ENCODE data around the gene RPA3. TPM values are rescaled to one million over a fixed set of nuclear protein-coding genes. Genes with fewer than 3 reads are reported as not detected.
A peak's percentile ranks its signal among the peaks of the same experiment; 100 is the strongest.

The RPA3 gene
- total RNA-seq, 5 donors from 2014 or later (not counting 1 experiment from before 2014, with no cell fraction given), result 24.5 to 28.5 (median 26.8) TPM

- ATAC-seq (replicated peaks in 1 of 4) (peak in 1 of 4 experiments; percentile 34), DNase-seq (peak in 2 of 35 experiments; percentile 11 to 64)
- H3K4me3 Mint-ChIP-seq, result peak overlapping the region; percentile 81 to 91 (median 84)
- ChIA-PET CTCF (interaction anchor here (0.6 to 3.2 kb wide), 10 partner anchors 10 to 449 kb away, joined by 3 to 34 read pairs (median 6); partner anchors contain the start of gene UMAD1 (in 1 of the 2)), POLR2A (interaction anchor here (0.6 kb wide), 4 partner anchors 201 to 614 kb away, joined by 3 to 4 read pairs (median 3); no protein-coding TSS in a partner anchor)
- H3K9me3 ChIP-seq, result no peaks in the 10 kb centered on the region
- no CpG with 5 or more reads among the region's 5 CpGs for WGBS (ENCODE audit: insufficient coverage)
- peak overlapping the region; percentile 71 for H3K27ac ChIP-seq (ENCODE audit: low read length)
- H3K36me3 Mint-ChIP-seq, result no peaks in the 10 kb centered on the region
- H3K4me1 Mint-ChIP-seq, result peaks cover 41 to 42% (median 42%) of the 10 kb centered on the region in 3 donors
- peaks cover 7 to 22% of the 10 kb centered on the region in 2 experiments for H3K4me1 ChIP-seq (ENCODE audit: control insufficient read depth in 1 of 2, extremely low read depth in 1 of 2, insufficient read depth in 2 of 2, low read length in 2 of 2)
- peak overlapping the region; percentile 37 to 40 for H3K4me3 ChIP-seq (ENCODE audit: control insufficient read depth in 1 of 2, extremely low read depth in 1 of 2, low read length in 1 of 2)
- no peaks in the 10 kb centered on the region for H3K27me3 ChIP-seq (replicated peaks in 1 of 2; ENCODE audit: control insufficient read depth in 2 of 2, extremely low read depth in 1 of 2, insufficient read depth in 2 of 2, low read length in 1 of 2)
- no peaks in the 10 kb centered on the region for H3K9me3 Mint-ChIP-seq
- H3K27me3 Mint-ChIP-seq, result no peaks in the 10 kb centered on the region
- peak overlapping the region; percentile 97 for H3K27ac Mint-ChIP-seq
- H3K36me3 ChIP-seq (ENCODE audit: control insufficient read depth in 2 of 2, extremely low read depth in 1 of 2, insufficient read depth in 1 of 2, low read length in 1 of 2), result no peaks in the 10 kb centered on the region
Measured at GRCh38 chr7:7761340-7761973, 43.0 kb upstream of the RPA3 start.

GRCh38 chr7:7757576-7757975, 39.2 kb upstream of the RPA3 start:
- Mint-ChIP-seq H3K27ac (no peak overlapping the region), H3K4me1 (peaks cover 17 to 20% (median 17%) of the 10 kb centered on the region in 3 donors), H3K36me3 (peaks cover 3% of the 10 kb centered on the region), H3K9me3 (no peaks in the 10 kb centered on the region), H3K27me3 (no peaks in the 10 kb centered on the region), H3K4me3 (no peak overlapping the region)
- ChIA-PET CTCF (interaction anchor here (0.9 to 2.4 kb wide), 3 partner anchors 70 to 77 kb away, joined by 3 to 13 read pairs (median 7); no protein-coding TSS in a partner anchor), POLR2A (no interaction called here)
- Histone ChIP-seq H3K36me3 (ENCODE audit: control insufficient read depth in 2 of 2, extremely low read depth in 1 of 2, insufficient read depth in 1 of 2, low read length in 1 of 2) (no peaks in the 10 kb centered on the region), H3K4me1 (ENCODE audit: control insufficient read depth in 1 of 2, extremely low read depth in 1 of 2, insufficient read depth in 2 of 2, low read length in 2 of 2) (peaks cover 3 to 8% of the 10 kb centered on the region in 2 experiments), H3K4me3 (ENCODE audit: control insufficient read depth in 1 of 2, extremely low read depth in 1 of 2, low read length in 1 of 2) (no peak overlapping the region), H3K27ac (ENCODE audit: low read length) (no peak overlapping the region), H3K9me3 (no peaks in the 10 kb centered on the region), H3K27me3 (replicated peaks in 1 of 2; ENCODE audit: control insufficient read depth in 2 of 2, extremely low read depth in 1 of 2, insufficient read depth in 2 of 2, low read length in 1 of 2) (no peaks in the 10 kb centered on the region)
- DNase-seq (no peak), ATAC-seq (replicated peaks in 1 of 4) (no peak)
- 100% methylated on average over 3 of the region's 4 CpGs for WGBS (ENCODE audit: insufficient coverage)

GRCh38 chr7:7756577-7756976, 38.2 kb upstream of the RPA3 start:
- Mint-ChIP-seq H3K27me3 (no peaks in the 10 kb centered on the region), H3K36me3 (peaks cover 3% of the 10 kb centered on the region), H3K27ac (no peak overlapping the region), H3K4me1 (peaks cover 7 to 10% (median 7%) of the 10 kb centered on the region in 3 donors), H3K9me3 (no peaks in the 10 kb centered on the region), H3K4me3 (no peak overlapping the region)
- DNase-seq (no peak), ATAC-seq (replicated peaks in 1 of 4) (no peak)
- Histone ChIP-seq H3K27ac (ENCODE audit: low read length) (no peak overlapping the region), H3K4me3 (ENCODE audit: control insufficient read depth in 1 of 2, extremely low read depth in 1 of 2, low read length in 1 of 2) (no peak overlapping the region), H3K4me1 (ENCODE audit: control insufficient read depth in 1 of 2, extremely low read depth in 1 of 2, insufficient read depth in 2 of 2, low read length in 2 of 2) (peaks cover 0 to 3% of the 10 kb centered on the region in 2 experiments), H3K9me3 (no peaks in the 10 kb centered on the region), H3K27me3 (replicated peaks in 1 of 2; ENCODE audit: control insufficient read depth in 2 of 2, extremely low read depth in 1 of 2, insufficient read depth in 2 of 2, low read length in 1 of 2) (no peaks in the 10 kb centered on the region), H3K36me3 (ENCODE audit: control insufficient read depth in 2 of 2, extremely low read depth in 1 of 2, insufficient read depth in 1 of 2, low read length in 1 of 2) (peaks cover 0 to under 1% of the 10 kb centered on the region in 2 donors)
- CTCF ChIA-PET, result interaction anchor here in 1 of 2 donors (2.4 kb wide), 1 partner anchor 76 kb away, joined by 7 read pairs; no protein-coding TSS in a partner anchor
- POLR2A ChIA-PET, result no interaction called here
- no CpG with 5 or more reads among the region's 3 CpGs for WGBS (ENCODE audit: insufficient coverage)

- CTCF ChIA-PET, result interaction anchor here (0.6 to 0.9 kb wide), 2 partner anchors 14 to 70 kb away, joined by 3 to 4 read pairs; no protein-coding TSS in a partner anchor
- Histone ChIP-seq H3K9me3 (no peaks in the 10 kb centered on the region), H3K4me3 (ENCODE audit: control insufficient read depth in 1 of 2, extremely low read depth in 1 of 2, low read length in 1 of 2) (no peak overlapping the region), H3K4me1 (ENCODE audit: control insufficient read depth in 1 of 2, extremely low read depth in 1 of 2, insufficient read depth in 2 of 2, low read length in 2 of 2) (no peaks in the 10 kb centered on the region), H3K27me3 (replicated peaks in 1 of 2; ENCODE audit: control insufficient read depth in 2 of 2, extremely low read depth in 1 of 2, insufficient read depth in 2 of 2, low read length in 1 of 2) (no peaks in the 10 kb centered on the region), H3K27ac (ENCODE audit: low read length) (no peak overlapping the region), H3K36me3 (ENCODE audit: control insufficient read depth in 2 of 2, extremely low read depth in 1 of 2, insufficient read depth in 1 of 2, low read length in 1 of 2) (peaks cover 0 to 2% of the 10 kb centered on the region in 2 donors)
- DNase-seq (no peak), ATAC-seq (replicated peaks in 1 of 4) (no peak)
- no peak overlapping the region for H3K4me3 Mint-ChIP-seq
- no peak overlapping the region for H3K27ac Mint-ChIP-seq
- H3K36me3 Mint-ChIP-seq, result peaks cover 3% of the 10 kb centered on the region
- H3K4me1 Mint-ChIP-seq, result peaks cover 3 to 12% (median 4%) of the 10 kb centered on the region in 3 donors
- H3K9me3 Mint-ChIP-seq, result no peaks in the 10 kb centered on the region
- WGBS (ENCODE audit: insufficient coverage), result no CpG with 5 or more reads among the region's 3 CpGs
- H3K27me3 Mint-ChIP-seq, result no peaks in the 10 kb centered on the region
- POLR2A ChIA-PET, result no interaction called here
Measured at GRCh38 chr7:7751243-7752092, 33.1 kb upstream of the RPA3 start.

GRCh38 chr7:7750571-7751242, 32.3 kb upstream of the RPA3 start:
- no CpG with 5 or more reads among the region's 2 CpGs for WGBS (ENCODE audit: insufficient coverage)
- H3K9me3 Mint-ChIP-seq, result no peaks in the 10 kb centered on the region
- no peak overlapping the region for H3K27ac ChIP-seq (ENCODE audit: low read length)
- H3K36me3 Mint-ChIP-seq, result peaks cover 3% of the 10 kb centered on the region
- H3K9me3 ChIP-seq, result no peaks in the 10 kb centered on the region
- ChIA-PET CTCF (interaction anchor here (0.6 to 0.9 kb wide), 2 partner anchors 14 to 70 kb away, joined by 3 to 4 read pairs; no protein-coding TSS in a partner anchor), POLR2A (interaction anchor here in 1 of 2 donors (0.5 kb wide), 1 partner anchor 291 kb away, joined by 3 read pairs; no protein-coding TSS in a partner anchor)
- H3K4me1 Mint-ChIP-seq, result peaks cover 7 to 15% (median 8%) of the 10 kb centered on the region in 3 donors
- H3K36me3 ChIP-seq (ENCODE audit: control insufficient read depth in 2 of 2, extremely low read depth in 1 of 2, insufficient read depth in 1 of 2, low read length in 1 of 2), result peaks cover 0 to 2% of the 10 kb centered on the region in 2 donors
- H3K27me3 Mint-ChIP-seq, result no peaks in the 10 kb centered on the region
- H3K4me3 Mint-ChIP-seq, result no peak overlapping the region
- no peaks in the 10 kb centered on the region for H3K4me1 ChIP-seq (ENCODE audit: control insufficient read depth in 1 of 2, extremely low read depth in 1 of 2, insufficient read depth in 2 of 2, low read length in 2 of 2)
- H3K27ac Mint-ChIP-seq, result no peak overlapping the region
- no peaks in the 10 kb centered on the region for H3K27me3 ChIP-seq (replicated peaks in 1 of 2; ENCODE audit: control insufficient read depth in 2 of 2, extremely low read depth in 1 of 2, insufficient read depth in 2 of 2, low read length in 1 of 2)
- no peak for DNase-seq
- ATAC-seq (replicated peaks in 1 of 4), result no peak
- H3K4me3 ChIP-seq (ENCODE audit: control insufficient read depth in 1 of 2, extremely low read depth in 1 of 2, low read length in 1 of 2), result no peak overlapping the region

GRCh38 chr7:7746458-7746857, 28.1 kb upstream of the RPA3 start:
- POLR2A ChIA-PET, result no interaction called here
- no peak for ATAC-seq (replicated peaks in 1 of 4)
- no peak overlapping the region for H3K27ac ChIP-seq (ENCODE audit: low read length)
- Mint-ChIP-seq H3K27me3 (no peaks in the 10 kb centered on the region), H3K4me1 (peaks cover 8 to 22% (median 9%) of the 10 kb centered on the region in 3 donors), H3K4me3 (no peak overlapping the region), H3K9me3 (no peaks in the 10 kb centered on the region), H3K36me3 (peaks cover 5% of the 10 kb centered on the region), H3K27ac (no peak overlapping the region)
- no peaks in the 10 kb centered on the region for H3K4me1 ChIP-seq (ENCODE audit: control insufficient read depth in 1 of 2, extremely low read depth in 1 of 2, insufficient read depth in 2 of 2, low read length in 2 of 2)
- DNase-seq, result no peak
- CTCF ChIA-PET, result no interaction called here
- H3K27me3 ChIP-seq (replicated peaks in 1 of 2; ENCODE audit: control insufficient read depth in 2 of 2, extremely low read depth in 1 of 2, insufficient read depth in 2 of 2, low read length in 1 of 2), result no peaks in the 10 kb centered on the region
- H3K9me3 ChIP-seq, result no peaks in the 10 kb centered on the region
- no peak overlapping the region for H3K4me3 ChIP-seq (ENCODE audit: control insufficient read depth in 1 of 2, extremely low read depth in 1 of 2, low read length in 1 of 2)
- no peaks in the 10 kb centered on the region for H3K36me3 ChIP-seq (ENCODE audit: control insufficient read depth in 2 of 2, extremely low read depth in 1 of 2, insufficient read depth in 1 of 2, low read length in 1 of 2)
- WGBS (ENCODE audit: insufficient coverage), result no CpG with 5 or more reads among the region's 4 CpGs

Data from T-cell (primary cell).